SIG-M5 treated with dmso at 0.1 percent for 504 hours (cell line): ENCODE data around the gene AEBP2.
A peak's percentile ranks its signal among the peaks of the same experiment; 100 is the strongest.
"Not testable (repeated sequence)": the region's sequence is repeated elsewhere in the genome, so short reads cannot be mapped to it uniquely, and the experiment has no call there.

Experiments
- DNase-seq: peaks from one replicate; lab custom pipeline; 2025; ENCODE audit not compliant: unreplicated experiment; lab: John Stamatoyannopoulos, UW

Gene AEBP2

GRCh38 chr12:19451196-19451595 is 11.9 kb downstream of the AEBP2 start:
- DNase-seq, result no peak

GRCh38 chr12:19453961-19454360 is 14.7 kb downstream of the AEBP2 start:
- no peak for DNase-seq

GRCh38 chr12:19454837-19455236 is 15.5 kb downstream of the AEBP2 start:
- no peak for DNase-seq

GRCh38 chr12:19456176-19456575 is 16.9 kb downstream of the AEBP2 start:
- DNase-seq, result no peak

- no peak for DNase-seq
These were observed 18.3 kb downstream of the AEBP2 start for GRCh38 chr12:19457561-19457960.

- no peak for DNase-seq
These were observed 19.4 kb downstream of the AEBP2 start for GRCh38 chr12:19458733-19459132.

GRCh38 chr12:19461999-19462398 is 22.7 kb downstream of the AEBP2 start:
- no peak for DNase-seq

- DNase-seq, result no peak
These were observed 23.1 kb downstream of the AEBP2 start for GRCh38 chr12:19462406-19462805.

- no peak for DNase-seq
These were observed 24.9 kb downstream of the AEBP2 start for GRCh38 chr12:19464192-19464580.

GRCh38 chr12:19465711-19466110 is 26.4 kb downstream of the AEBP2 start:
- no peak for DNase-seq

GRCh38 chr12:19474147-19474546 is 34.9 kb downstream of the AEBP2 start:
- no peak for DNase-seq

GRCh38 chr12:19475884-19476505 is 36.7 kb downstream of the AEBP2 start:
- not testable (repeated sequence) for DNase-seq

- no peak for DNase-seq
These were observed 37.8 kb downstream of the AEBP2 start for GRCh38 chr12:19477071-19477470.

- no peak for DNase-seq
These were observed 41.2 kb downstream of the AEBP2 start for GRCh38 chr12:19480459-19480858.

GRCh38 chr12:19482036-19482435 is 42.7 kb downstream of the AEBP2 start:
- no peak for DNase-seq

GRCh38 chr12:19482551-19483109 is 43.3 kb downstream of the AEBP2 start:
- DNase-seq, result peak; percentile 44

GRCh38 chr12:19483727-19484126 is 44.4 kb downstream of the AEBP2 start:
- no peak for DNase-seq

- DNase-seq, result no peak
These were observed 45.4 kb downstream of the AEBP2 start for GRCh38 chr12:19484738-19485137.

GRCh38 chr12:19485240-19485639 is 45.9 kb downstream of the AEBP2 start:
- no peak for DNase-seq

GRCh38 chr12:19489168-19489567 is 49.9 kb downstream of the AEBP2 start:
- DNase-seq, result no peak

- DNase-seq, result no peak
These were observed 51.6 kb downstream of the AEBP2 start for GRCh38 chr12:19490908-19491307.

- no peak for DNase-seq
These were observed 52.6 kb downstream of the AEBP2 start for GRCh38 chr12:19491863-19492262.

- DNase-seq, result no peak
These were observed 57.1 kb downstream of the AEBP2 start for GRCh38 chr12:19496219-19496878.
